Breast epithelium (tissue), 3 donors: ENCODE results near the gene HSD17B8.

Source experiments
- CTCF ChIP-seq, 3 donors: fragments of 450-650 bp; IDR thresholded peaks; one replicate each; pipeline ENCODE4 v1.5.1; 2016 to 2017; ENCODE audit warnings: antibody characterized with exemption in 3 of 3, mild to moderate bottlenecking in 3 of 3, moderate library complexity in 3 of 3
- POLR2A ChIP-seq: fragments of 450-650 bp; IDR thresholded peaks from one replicate; pipeline ENCODE4 v1.6.1; 2016; ENCODE audit warnings: antibody characterized with exemption, mild to moderate bottlenecking, moderate library complexity
- POLR2AphosphoS5 ChIP-seq, 3 donors: sonication (generic); formaldehyde crosslinking; IDR thresholded peaks; one replicate each; pipeline ENCODE4 v1.6.1; 2017; ENCODE audit warnings: antibody characterized with exemption in 3 of 3

GRCh38 chr6:33193619-33194018 lies 10.8 kb upstream of the HSD17B8 start:
- TF ChIP-seq POLR2A (no peak), CTCF (IDR thresholded peaks at IDR 0.05) (no peak), POLR2AphosphoS5 (IDR thresholded peaks at IDR 0.05) (no peak)
